ENCODE data around the gene NFIB. TPM values are rescaled to one million over a fixed set of nuclear protein-coding genes. Genes with fewer than 3 reads are reported as not detected.

Gene NFIB
- total RNA-seq, 2 donors from 2014 or later, result 110 to 118 TPM

DNA sequence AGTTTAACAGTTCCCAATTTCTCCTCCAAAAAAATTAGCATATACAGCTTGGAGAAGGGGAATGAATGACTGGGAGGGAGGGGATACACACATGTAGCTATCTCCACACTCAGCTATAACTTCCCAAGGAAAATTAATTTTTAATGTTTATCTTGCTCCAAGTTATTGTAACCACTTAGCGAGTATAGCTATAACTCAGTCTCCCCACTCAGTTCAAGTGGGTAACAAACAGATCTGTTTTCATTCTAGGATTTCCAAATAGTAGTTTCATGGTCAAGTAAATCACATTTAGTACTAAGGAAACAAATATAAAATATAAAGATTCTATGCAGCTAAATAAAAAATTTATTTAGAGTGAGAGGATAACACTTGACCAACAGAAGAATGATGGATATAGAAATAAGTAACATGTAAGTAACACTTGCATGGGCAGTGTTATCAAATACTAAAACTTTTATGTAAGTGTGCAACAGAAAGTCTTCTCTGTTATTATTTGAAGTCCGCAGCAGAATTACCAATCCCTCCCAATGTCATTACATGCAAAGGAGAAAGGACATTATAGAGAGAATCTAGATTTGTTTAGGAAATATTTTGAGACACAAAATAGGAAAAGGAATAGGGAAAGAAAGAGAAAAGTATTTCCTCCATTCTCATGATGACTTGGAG lies 10.2 kb upstream of the NFIB start:
- ATAC-seq, result no peak
- no peak for DNase-seq
- intact Hi-C loops (cut with DNase I), result loop anchor here in 1 of 2 donors (2.0 kb wide), 1 partner anchor 23 kb away; no protein-coding TSS in a partner anchor

GRCh38 chr9:14323083-14323971 lies 9.4 kb upstream of the NFIB start:
- peak in 1 of 2 donors; percentile 10 for ATAC-seq
- intact Hi-C loops (cut with DNase I), result loop anchor here in 1 of 2 donors (2.0 kb wide), 1 partner anchor 23 kb away; no protein-coding TSS in a partner anchor

DNA sequence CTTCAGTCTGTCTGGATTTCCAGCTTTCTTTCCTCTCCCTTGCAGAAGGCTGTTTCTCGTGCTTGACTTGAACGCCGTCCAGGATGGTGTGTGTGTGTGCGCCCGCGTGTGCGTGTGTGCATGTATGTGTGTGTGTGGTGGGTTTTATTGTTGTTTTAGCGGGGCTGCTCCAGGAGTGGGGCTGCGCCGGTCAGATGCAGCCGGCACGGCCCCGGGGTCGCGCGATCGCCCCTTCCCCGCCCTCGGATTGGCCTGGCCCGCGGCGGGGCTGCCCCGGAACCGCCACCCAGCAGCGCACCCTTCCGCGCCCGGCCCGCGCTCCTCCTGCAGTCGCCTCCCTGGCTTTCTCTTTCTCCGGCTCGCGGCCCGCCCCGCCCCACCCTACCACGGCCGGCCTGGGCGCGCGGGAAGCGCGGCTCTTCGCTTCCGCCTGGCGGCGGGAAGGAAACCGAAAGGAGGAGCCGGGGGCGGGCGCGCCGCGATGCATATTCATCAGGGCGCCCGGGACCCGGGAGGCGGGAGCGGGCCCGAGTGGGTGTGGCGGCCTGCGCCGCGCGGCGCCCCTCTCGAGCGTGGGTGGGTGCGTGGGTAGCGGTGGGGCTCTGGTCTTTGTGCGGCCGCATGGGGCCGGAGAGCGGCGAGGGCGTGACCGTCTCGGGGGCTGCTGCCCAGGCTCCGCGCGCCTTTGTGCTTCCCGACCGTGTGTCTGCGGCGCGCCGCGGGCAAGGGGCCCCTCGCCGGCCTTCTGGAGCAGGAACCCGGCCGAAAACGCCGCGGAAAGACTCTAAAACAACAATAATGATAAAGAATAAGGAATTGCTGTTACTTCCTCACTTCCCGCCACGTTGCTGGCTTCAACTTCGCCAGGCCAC lies 8.5 kb upstream of the NFIB start:
- intact Hi-C loops (cut with DNase I), result loop anchor here in 1 of 2 donors (2.0 kb wide), 1 partner anchor 24 kb away; no protein-coding TSS in a partner anchor
- DNase-seq, result peak; percentile 94

More at GRCh38 chr9:14323083-14323971, 9.4 kb upstream of the NFIB start:
- no peak for DNase-seq

DNA sequence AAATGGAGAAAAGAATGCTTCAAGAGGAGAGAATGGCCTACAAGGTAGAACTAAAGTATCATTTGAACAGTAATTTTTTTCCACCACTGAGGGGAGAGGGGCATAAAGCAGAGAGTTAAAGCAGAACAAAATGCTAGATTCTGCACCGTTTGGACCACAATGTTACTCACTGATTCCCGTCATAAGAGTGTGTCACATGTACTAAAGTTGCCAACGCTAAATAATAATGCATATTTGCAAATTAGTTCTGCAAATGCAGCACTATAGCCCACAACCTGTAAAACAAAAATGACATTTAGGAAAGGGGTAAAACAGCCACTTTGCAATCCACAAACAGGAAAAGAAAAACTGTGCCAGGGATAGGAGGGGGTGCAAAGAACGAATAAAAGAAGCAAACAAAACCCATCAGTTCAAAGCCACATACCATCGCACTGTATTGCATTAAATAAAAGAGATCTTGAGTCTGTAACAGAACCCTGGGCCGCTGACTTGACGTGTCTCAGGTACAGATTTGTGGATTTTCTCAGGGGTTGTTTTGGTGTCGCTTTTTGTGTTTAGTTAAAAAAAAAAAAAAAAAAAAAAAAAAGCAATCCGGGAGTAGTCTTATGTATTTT lies 7.7 kb upstream of the NFIB start:
- ATAC-seq (no peak), DNase-seq (no peak)
- intact Hi-C loops (cut with DNase I), result loop anchor here in 1 of 2 donors (2.0 kb wide), 1 partner anchor 25 kb away; no protein-coding TSS in a partner anchor

More for the DNA sequence above, 8.5 kb upstream of the NFIB start:
- peak; percentile 94 to 96 for ATAC-seq

GRCh38 chr9:14320271-14321181 lies 6.6 kb upstream of the NFIB start:
- DNase-seq (peak; percentile 39), ATAC-seq (no peak)
- intact Hi-C loops (cut with DNase I), result no loop called here

GRCh38 chr9:14318934-14319580 lies 5.1 kb upstream of the NFIB start:
- intact Hi-C loops (cut with DNase I), result no loop called here
- ATAC-seq (no peak), DNase-seq (no peak)

DNA sequence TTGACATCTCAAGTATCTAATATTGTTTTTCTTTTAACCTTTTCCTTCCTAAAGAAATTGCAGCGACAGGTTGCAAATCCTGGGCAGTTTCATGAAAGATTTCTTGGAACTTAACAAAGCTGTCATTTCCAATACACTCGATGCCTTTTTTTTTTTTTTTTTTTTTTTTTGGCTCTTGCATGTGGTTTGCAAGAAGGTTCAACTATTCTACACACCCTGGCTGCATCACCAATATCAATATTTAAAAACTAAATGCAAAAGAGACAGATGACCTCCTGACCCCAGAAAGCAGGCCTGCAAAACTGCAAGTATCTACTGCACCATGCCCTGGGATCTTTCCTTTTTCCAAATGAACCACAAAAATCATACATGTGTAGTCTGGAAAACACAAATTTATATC lies 4.4 kb upstream of the NFIB start:
- ATAC-seq (no peak), DNase-seq (no peak)
- intact Hi-C loops (cut with DNase I), result no loop called here

DNA sequence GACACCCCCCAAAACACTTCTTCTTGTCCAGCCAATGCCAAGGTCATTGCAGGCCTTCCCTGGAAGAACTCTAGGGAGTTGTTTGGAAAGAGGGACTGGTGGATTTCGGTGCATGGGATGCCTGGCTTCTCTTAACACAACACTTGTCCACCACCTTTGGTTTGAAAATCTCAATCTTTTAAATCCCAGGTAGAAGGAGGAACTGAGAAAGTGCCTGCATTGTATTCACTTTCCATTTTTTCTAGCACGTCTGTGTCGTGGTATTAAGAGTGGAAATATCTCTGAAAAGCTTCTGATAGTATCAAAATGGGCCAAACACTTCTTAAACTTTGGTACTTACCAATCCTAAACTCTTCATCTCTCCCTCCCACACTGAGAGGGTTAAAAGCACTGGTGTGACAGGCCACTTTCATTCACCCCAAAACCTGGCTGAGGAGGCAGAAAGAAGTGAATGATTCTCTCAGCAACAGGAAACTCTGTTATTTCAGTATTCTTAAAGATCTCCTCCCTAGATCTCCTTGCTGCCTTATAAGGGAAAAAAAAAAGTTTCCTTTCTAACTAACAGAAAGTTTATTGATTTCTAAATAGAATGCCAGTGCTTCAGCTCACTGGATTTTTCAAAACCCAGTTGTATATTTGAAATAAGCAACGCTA lies 3.9 kb upstream of the NFIB start:
- intact Hi-C loops (cut with DNase I), result no loop called here
- DNase-seq (no peak), ATAC-seq (no peak)

- ATAC-seq (no peak), DNase-seq (no peak)
- intact Hi-C loops (cut with DNase I), result no loop called here
Measured at GRCh38 chr9:14316602-14317300, 2.8 kb upstream of the NFIB start.

DNA sequence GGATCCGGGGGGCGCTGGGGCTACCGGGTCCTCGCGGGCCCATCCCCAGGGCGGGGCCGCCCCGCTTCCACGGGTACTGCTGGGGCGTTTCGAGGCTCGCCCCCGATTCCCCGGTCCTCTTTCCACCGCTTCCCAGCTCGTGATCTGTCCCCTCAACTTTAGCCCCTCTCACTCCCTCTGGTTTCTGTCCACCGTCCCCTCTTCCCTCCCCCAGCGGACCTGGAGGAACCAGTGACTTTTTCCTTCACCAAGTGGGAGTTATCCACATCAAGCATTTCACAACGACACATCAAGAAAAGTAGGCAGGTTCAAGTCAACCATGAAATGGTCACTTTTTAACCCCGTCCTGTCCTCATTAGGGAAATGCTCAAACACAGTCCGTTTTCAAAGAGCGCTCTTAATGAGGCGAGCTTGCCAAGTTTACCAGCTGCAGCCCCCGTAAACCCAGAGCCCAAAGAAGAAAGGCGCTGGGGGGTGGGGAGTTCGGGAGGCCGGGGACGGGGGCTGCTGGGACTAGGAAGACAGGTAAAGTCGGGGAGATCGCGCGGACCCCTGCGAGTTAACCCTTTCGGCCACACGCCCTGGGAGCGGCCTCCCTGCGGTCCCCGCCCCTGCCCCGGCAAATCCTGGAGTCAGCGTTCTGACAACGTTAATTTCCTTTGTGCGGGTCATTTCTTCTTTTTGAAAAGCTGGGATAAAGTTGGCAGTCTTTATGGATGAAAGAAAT lies 2.1 kb upstream of the NFIB start:
- intact Hi-C loops (cut with DNase I), result no loop called here
- DNase-seq, result peak; percentile 48
- ATAC-seq, result peak; percentile 1 to 2

GRCh38 chr9:14314929-14315874 lies 1.3 kb upstream of the NFIB start:
- DNase-seq, result peak; percentile 94
- peak; percentile 79 to 81 for ATAC-seq
- intact Hi-C loops (cut with DNase I), result loop anchor here (5.0 kb wide), 3 partner anchors 32 to 218 kb away; no protein-coding TSS in a partner anchor

DNA sequence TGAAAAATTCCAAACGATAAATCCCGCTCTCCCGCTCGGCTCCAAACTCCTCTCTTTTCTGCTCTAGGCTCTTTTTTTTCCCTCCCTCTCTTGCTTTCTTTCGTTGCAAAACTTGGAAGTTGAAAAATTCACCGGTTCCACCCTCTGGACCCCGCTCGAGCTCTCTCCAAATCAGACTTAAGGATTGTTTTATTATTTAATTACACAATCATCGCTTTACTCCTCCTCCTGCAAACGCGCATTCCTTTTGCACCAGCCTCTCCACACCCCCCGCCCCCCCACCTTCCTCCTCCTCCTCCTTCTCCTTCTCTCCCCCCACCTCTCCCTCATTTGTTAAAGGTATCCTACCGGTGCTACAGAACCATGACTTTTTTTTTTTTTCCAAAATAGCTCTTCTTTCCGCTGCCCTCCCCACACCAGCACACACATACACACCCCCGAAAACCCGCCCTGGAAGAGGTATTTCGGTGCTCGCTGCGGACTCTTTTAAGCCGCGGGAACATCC lies 535 bp upstream of the NFIB start:
- peak; percentile 79 for DNase-seq
- ATAC-seq, result peak; percentile 60 to 70
- intact Hi-C loops (cut with DNase I), result loop anchor here (5.0 kb wide), 3 partner anchors 33 to 217 kb away; no protein-coding TSS in a partner anchor

- intact Hi-C loops (cut with DNase I), result loop anchor here (5.0 kb wide), 3 partner anchors 34 to 216 kb away; no protein-coding TSS in a partner anchor
- ATAC-seq, result no peak
- DNase-seq, result no peak
Measured at GRCh38 chr9:14313378-14313940, 482 bp downstream of the NFIB start.
